HepG2 (cell line): ENCODE results near the gene MTX2. TPM values are rescaled to one million over a fixed set of nuclear protein-coding genes. Genes with fewer than 3 reads are reported as not detected.

Source experiments
- ATAC-seq: fragments of 200-7000 bp; cut with Tn5 transposase; 3 replicates; pipeline ENCODE4 v1.9.1; 2020; ENCODE audit warnings: mild to moderate bottlenecking, moderate library complexity
- Bru-seq: library from RNA; stranded (reverse); fragments of 400-500 nt; gene quantifications from one replicate; lab custom pipeline; 2021; lab: Mats Ljungman, UMichigan
- BruChase-seq, 2 experiments: library from RNA; stranded (reverse); fragments of 400-500 nt; gene quantifications; one replicate each; lab custom pipeline; 2021; lab: Mats Ljungman, UMichigan
- BruUV-seq: library from RNA; stranded (reverse); fragments of 400-500 nt; replicated peaks from 2 replicates; lab custom pipeline; 2021; lab: Mats Ljungman, UMichigan
- CTCF ChIA-PET: fragments of 300-600 bp; formaldehyde crosslinking; extraction: SDS; loops from one replicate; lab custom pipeline; 2021; ENCODE audit warnings: low total read pairs, inconsistent platforms, low intra/inter-chr PET ratio; lab: Yijun Ruan, JAX
- POLR2A ChIA-PET: fragments of 350-600 bp; sonication (Branson Sonifier 250); formaldehyde crosslinking; loops from one replicate; lab custom pipeline; 2020; ENCODE audit warnings: antibody characterized with exemption, inconsistent platforms; lab: Yijun Ruan, JAX
- DNase-seq: peaks from one replicate; pipeline ENCODE4 v3.0.0-alpha.2; 2015; ENCODE audit warnings: low spot score
- FAIRE-seq: peaks from 3 replicates; lab custom pipeline; 2011; peaks lifted over from hg19 to GRCh38; lab: Jason Lieb, UNC
- H2AFZ ChIP-seq: one replicate; pipeline ENCODE4 v1.6.1; 2011; ENCODE audit warnings: low read length, inconsistent platforms
- H3K27ac ChIP-seq: fragments of 300-600 bp; 3 replicates; pipeline ENCODE4 v1.8.0; 2011; ENCODE audit warnings: mixed run types, mild to moderate bottlenecking, mixed read lengths, low read length, inconsistent platforms; ENCODE audit not compliant: insufficient read depth; ENCODE audit errors: extremely low read length
- H3K27me3 ChIP-seq, 2 experiments: fragments of 200-600 bp in 1 of 2; 2 replicates in 1 of 2; 3 replicates in 1 of 2; pipeline versions ENCODE4 v1.6.0 to v1.8.0; 2011; ENCODE audit warnings: low read length in 2 of 2, mild to moderate bottlenecking in 2 of 2, moderate library complexity in 2 of 2, inconsistent platforms in 1 of 2; ENCODE audit not compliant: insufficient read depth in 2 of 2, control insufficient read depth in 1 of 2
- H3K36me3 ChIP-seq, 2 experiments: fragments of 200-600 bp in 1 of 2; replicated peaks in 1 of 2; 2 replicates in 1 of 2; 3 replicates in 1 of 2; pipeline versions ENCODE4 v1.5.1 to v1.8.0; 2011; ENCODE audit warnings: low read length in 2 of 2, inconsistent platforms in 1 of 2; ENCODE audit not compliant: insufficient read depth in 2 of 2, control insufficient read depth in 1 of 2
- H3K4me1 ChIP-seq: 2 replicates; pipeline ENCODE4 v1.5.1; 2012; ENCODE audit warnings: low read length, inconsistent platforms; ENCODE audit not compliant: insufficient read depth
- H3K4me2 ChIP-seq: 2 replicates; pipeline ENCODE4 v1.6.0; 2011; ENCODE audit warnings: low read depth, low read length, inconsistent platforms
- H3K4me3 ChIP-seq, 3 experiments: fragments of 200-600 bp in 1 of 3; sonication (generic), shearing (Covaris generic) in 1 of 3; replicated peaks in 1 of 3; 2 replicates each; pipeline ENCODE4 v1.5.1; 2011 to 2016; ENCODE audit warnings: low read length in 3 of 3, inconsistent platforms in 2 of 3, low read depth in 2 of 3, mild to moderate bottlenecking in 2 of 3, control low read depth in 1 of 3, mixed read lengths in 1 of 3; ENCODE audit not compliant: insufficient read depth in 1 of 3
- H3K79me2 ChIP-seq: one replicate; pipeline ENCODE4 v1.6.1; 2011; ENCODE audit warnings: low read length, inconsistent platforms; ENCODE audit not compliant: insufficient read depth
- H3K9ac ChIP-seq: 2 replicates; pipeline ENCODE4 v1.6.0; 2011; ENCODE audit warnings: mild to moderate bottlenecking, low read depth, low read length, inconsistent platforms; ENCODE audit not compliant: insufficient read depth
- H3K9me3 ChIP-seq: 2 replicates; pipeline ENCODE4 v1.5.1; 2012; ENCODE audit warnings: mild to moderate bottlenecking, low read length
- H4K20me1 ChIP-seq: 2 replicates; pipeline ENCODE4 v1.6.0; 2011; ENCODE audit warnings: inconsistent platforms, mild to moderate bottlenecking, low read length, moderate library complexity; ENCODE audit not compliant: insufficient read depth
- ERF ChIP-seq: IDR thresholded peaks from 2 replicates; pipeline ENCODE4 v1.6.1; 2018; ENCODE audit warnings: missing biosample characterization, missing genetic modification reagents
- ETV5 ChIP-seq: IDR thresholded peaks from 2 replicates; pipeline ENCODE4 v1.6.1; 2018; ENCODE audit warnings: missing biosample characterization, missing genetic modification reagents, inconsistent platforms, borderline replicate concordance
- IRF2 ChIP-seq: IDR thresholded peaks from 2 replicates; pipeline ENCODE4 v1.6.1; 2018; ENCODE audit warnings: missing genetic modification reagents, missing compliant biosample characterization
- NFE2 ChIP-seq: sonication (generic); formaldehyde crosslinking; IDR thresholded peaks from 2 replicates; pipeline ENCODE4 v1.4.0; 2020; ENCODE audit warnings: missing genetic modification reagents
- NR3C1 ChIP-seq: sonication (generic); formaldehyde crosslinking; IDR thresholded peaks from 2 replicates; pipeline ENCODE4 v1.4.0; 2020; ENCODE audit warnings: missing genetic modification reagents
- RAD21 ChIP-seq: fragments of 450-650 bp; formaldehyde crosslinking; IDR thresholded peaks from 2 replicates; pipeline ENCODE4 v1.5.0; 2020; ENCODE audit warnings: mild to moderate bottlenecking
- RXRA ChIP-seq: sonication (generic); formaldehyde crosslinking; IDR thresholded peaks from 2 replicates; pipeline ENCODE4 v1.5.1; 2020; ENCODE audit warnings: missing genetic modification reagents
- SMC3 ChIP-seq: IDR thresholded peaks from 2 replicates; pipeline ENCODE4 v1.6.1; 2011; ENCODE audit warnings: low read length, improper control_type of control experiment
- SNRNP70 ChIP-seq: fragments of 200-400 bp; formaldehyde crosslinking; IDR thresholded peaks from 2 replicates; pipeline ENCODE4 v1.6.1; 2017; ENCODE audit warnings: mild to moderate bottlenecking, low read depth, low read length, moderate library complexity
- STAT5B ChIP-seq: sonication (generic); formaldehyde crosslinking; IDR thresholded peaks from 2 replicates; pipeline ENCODE4 v1.4.0; 2020; ENCODE audit warnings: missing genetic modification reagents
- TOPORS ChIP-seq: sonication (generic); formaldehyde crosslinking; IDR thresholded peaks from 2 replicates; pipeline ENCODE4 v1.8.0; 2023; ENCODE audit warnings: mild to moderate bottlenecking, missing genetic modification reagents
- ZFP90 ChIP-seq: sonication (generic); formaldehyde crosslinking; IDR thresholded peaks from 2 replicates; pipeline ENCODE4 v1.8.0; 2022; ENCODE audit warnings: missing genetic modification reagents, mild to moderate bottlenecking, inconsistent platforms, borderline replicate concordance
- ZNF574 ChIP-seq: sonication (generic); formaldehyde crosslinking; IDR thresholded peaks from 2 replicates; pipeline ENCODE4 v1.4.0; 2020; ENCODE audit warnings: missing genetic modification reagents
- ZNF782 ChIP-seq: sonication (generic); formaldehyde crosslinking; IDR thresholded peaks from 2 replicates; pipeline ENCODE4 v1.4.0; 2020; ENCODE audit warnings: missing genetic modification reagents, mild to moderate bottlenecking, borderline replicate concordance
- WGBS: methylation state at CpG from one replicate; pipeline ENCODE4 v1.1.6; 2017; ENCODE audit warnings: low lambda C conversion rate; 5-methylcytosine and 5-hydroxymethylcytosine counted together
- in situ Hi-C: cut with HindIII; loops from 2 replicates; pipeline ENCODE4 v1.10.0; 2017; ENCODE audit warnings: low pct_unique_long_range_greater_than_20kb; ENCODE audit not compliant: extremely low pct_ligation_motif_present
- intact Hi-C: fragments of 100-400 bp; cut with micrococcal nuclease; formaldehyde crosslinking; loops from one replicate; pipeline ENCODE4 v1.10.0; 2022; ENCODE audit not compliant: unreplicated experiment
- long read RNA-seq, 2 experiments: library from RNA in 1 of 2; library from polyadenylated mRNA in 1 of 2; stranded (forward) in 1 of 2; unstranded in 1 of 2; transcript quantifications; one replicate each; pipeline ENCODE4 v2.0.0, GENCODE V29; 2019 to 2022
- polyA minus RNA-seq, 3 experiments: library from RNA; depleted of rRNA, polyadenylated mRNA; stranded (reverse); fragments of >200 nt; gene quantifications; 2 replicates each; pipeline ENCODE4 v1.2.3, GENCODE V29; 2011; ENCODE audit warnings: low replicate concordance in 1 of 3
- polyA plus RNA-seq, 8 experiments: library from polyadenylated mRNA; depleted of rRNA in 3 of 8; stranded (reverse) in 7 of 8; unstranded in 1 of 8; fragments of >200 nt; fragmentation: Illumina TruSeq in 4 of 8; extraction: Trizol in 4 of 8; gene quantifications; 2 replicates each; pipeline versions ENCODE4 v1.2.1 to v1.2.3, GENCODE V29; 2011 to 2016; ENCODE audit warnings: low read depth in 4 of 8, missing spikeins in 1 of 8, mixed read lengths in 1 of 8; ENCODE audit not compliant: insufficient read depth in 1 of 8
- total RNA-seq, 5 experiments: library from RNA; depleted of rRNA; stranded (reverse); fragments of >200 nt; fragmentation: Illumina TruSeq; extraction: Trizol; gene quantifications; 2 replicates each; pipeline ENCODE4 v1.2.3, GENCODE V29; 2016; ENCODE audit warnings: low read depth in 1 of 5
- TF ChIP-seq, protein P1 (sequence below): sonication (generic); formaldehyde crosslinking; IDR thresholded peaks from 2 replicates; pipeline ENCODE4 v1.4.0; 2020; ENCODE audit warnings: mild to moderate bottlenecking, low read depth, missing genetic modification reagents

The MTX2 gene
- 75.7 and 96.1 TPM in 2 replicates for total RNA-seq (2016; rRNA removed; fragmentation: Illumina TruSeq; extraction: Trizol)
- 36.5 and 38.2 TPM in 2 replicates for total RNA-seq (2016; cell fraction: cytosol; rRNA removed; fragmentation: Illumina TruSeq; extraction: Trizol; ENCODE audit: low read depth)
- total RNA-seq (2016; cell fraction: insoluble cytoplasmic fraction; rRNA removed; fragmentation: Illumina TruSeq; extraction: Trizol): 81.2 and 98.9 TPM in 2 replicates
- 49.0 and 56.5 TPM in 2 replicates for total RNA-seq (2016; cell fraction: membrane; rRNA removed; fragmentation: Illumina TruSeq; extraction: Trizol)
- total RNA-seq (2016; cell fraction: nucleus; rRNA removed; fragmentation: Illumina TruSeq; extraction: Trizol): 44.7 and 45.5 TPM in 2 replicates
- polyA plus RNA-seq (2011; rRNA removed): 41.7 and 58.1 TPM in 2 replicates
- polyA plus RNA-seq (2011; cell fraction: cytosol; rRNA removed): 31.6 and 41.3 TPM in 2 replicates
- polyA plus RNA-seq (2011; cell fraction: nucleus; rRNA removed): 22.5 and 24.2 TPM in 2 replicates
- 42.9 and 46.0 TPM in 2 replicates for polyA plus RNA-seq (2012)
- 18.6 and 23.0 TPM in 2 replicates for polyA plus RNA-seq (2016; cell fraction: cytosol; fragmentation: Illumina TruSeq; extraction: Trizol; ENCODE audit: low read depth)
- 125 and 129 TPM in 2 replicates for polyA plus RNA-seq (2016; cell fraction: insoluble cytoplasmic fraction; fragmentation: Illumina TruSeq; extraction: Trizol; ENCODE audit: low read depth)
- polyA plus RNA-seq (2016; cell fraction: membrane; fragmentation: Illumina TruSeq; extraction: Trizol; ENCODE audit: low read depth): 34.2 and 41.7 TPM in 2 replicates
- polyA plus RNA-seq (2016; cell fraction: nucleus; fragmentation: Illumina TruSeq; extraction: Trizol; ENCODE audit: insufficient read depth, low read depth): 98.2 and 104 TPM in 2 replicates
- polyA minus RNA-seq (2011; rRNA and poly(A)+ RNA removed; ENCODE audit: low replicate concordance): 4.1 and 10.8 TPM in 2 replicates
- polyA minus RNA-seq (2011; cell fraction: cytosol; rRNA and poly(A)+ RNA removed): 13.0 and 17.6 TPM in 2 replicates
- polyA minus RNA-seq (2011; cell fraction: nucleus; rRNA and poly(A)+ RNA removed): 19.5 and 21.0 TPM in 2 replicates
- Bru-seq, nascent RNA: percentile 91 among the genes with signal in this experiment
- BruChase-seq, experiment 1, labeled RNA remaining after a 6-hour chase: percentile 78 among the genes with signal in this experiment
- BruChase-seq, experiment 2, labeled RNA remaining after a 2-hour chase: percentile 92 among the genes with signal in this experiment
- long read RNA-seq, experiment 1, transcript MTX2-202 (11 exons, 1,592 nt): minor isoform, 5 of 114 reads
- long read RNA-seq, experiment 1, transcript MTX2-201 (10 exons, 1,364 nt): major isoform, 83 of 114 reads
- long read RNA-seq, experiment 1, partial matches to known transcripts: 3 of 114 reads
- long read RNA-seq, experiment 1, other reads (novel, unspliced or antisense): 23 of 114 reads
- long read RNA-seq, experiment 2, transcript MTX2-202 (11 exons, 1,592 nt): minor isoform, 9 of 70 reads
- long read RNA-seq, experiment 2, transcript MTX2-201 (10 exons, 1,364 nt): major isoform, 32 of 70 reads
- long read RNA-seq, experiment 2, partial matches to known transcripts: 10 of 70 reads
- long read RNA-seq, experiment 2, other reads (novel, unspliced or antisense): 19 of 70 reads

DNA sequence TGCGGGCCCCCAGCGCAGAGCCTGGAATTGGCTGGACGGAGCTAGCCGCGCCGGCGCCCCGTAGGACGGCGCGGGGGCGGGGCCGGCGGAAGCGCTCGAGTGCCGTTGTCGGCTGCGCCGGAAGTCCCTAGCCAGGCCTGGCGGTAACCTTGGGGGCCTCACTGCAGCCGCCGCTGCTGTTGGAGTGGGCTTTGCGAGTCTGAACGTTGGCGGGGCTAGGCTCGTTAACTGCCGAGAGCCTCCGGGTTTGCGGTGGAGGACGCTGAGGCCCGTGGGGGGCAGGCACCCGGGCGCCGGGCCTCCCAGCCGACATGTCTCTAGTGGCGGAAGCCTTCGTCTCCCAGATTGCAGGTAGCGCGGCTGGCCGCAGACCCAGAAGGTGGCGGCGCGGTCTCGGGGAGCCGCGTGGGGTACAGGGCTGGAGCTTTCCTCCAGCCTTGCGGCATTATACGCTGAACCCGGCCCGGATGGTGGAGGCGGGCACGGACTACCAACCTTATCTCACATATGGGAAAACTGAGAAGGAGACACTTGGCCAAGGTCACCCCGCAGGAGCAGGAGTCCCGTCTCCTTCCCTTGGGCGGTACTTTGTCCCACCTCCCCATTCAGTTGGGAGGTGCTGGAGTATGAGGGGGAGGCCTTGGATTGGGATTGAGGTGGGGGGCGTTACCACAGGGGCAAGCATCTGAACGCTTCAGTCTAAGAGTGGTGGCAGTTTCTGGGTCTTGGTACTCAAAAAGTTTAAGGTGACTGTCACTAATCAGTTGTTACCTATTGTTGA is at the start of gene MTX2:
Gene MTX2 (plus strand): TSS at position 124 of the 781 bp plus-strand sequence. CDS start 188 bp downstream, at position 312.
- peak; percentile 80 for DNase-seq
- FAIRE-seq: no peak
- Histone ChIP-seq H3K9ac (peak within 1 kb of the TSS; percentile 93), H4K20me1 (0 out of 2 replicates have a peak, but pooled peaks cover 3% of the 10 kb centered on the region), H3K4me2 (peak within 1 kb of the TSS; percentile 78), H3K4me3 (peak within 1 kb of the TSS; percentile 89 to 100 (median 99)), H2AFZ (peak within 1 kb of the TSS; percentile 95), H3K9me3 (no peaks in the 10 kb centered on the region), H3K36me3 (no peaks in the 10 kb centered on the region), H3K27ac (peak within 1 kb of the TSS; percentile 89), H3K4me1 (peaks cover 33% of the 10 kb centered on the region), H3K27me3 (no peaks in the 10 kb centered on the region; a peak in 2 of 5 replicates), H3K79me2 (peaks cover 47% of the 10 kb centered on the region)
- intact Hi-C loops (loop anchor here (5.0 kb wide), 1 partner anchor 82 kb away; the partner anchor contains the start of gene HOXD1), in situ Hi-C loops (no loop called here)
- peak; percentile 99 for ATAC-seq
- POLR2A ChIA-PET: interaction anchor here (0.6 to 1.7 kb wide), 9 partner anchors 14 to 355 kb away, joined by 3 to 9 read pairs (median 3); no protein-coding TSS in a partner anchor
- CTCF ChIA-PET: no interaction called here
- TSS peak; percentile 52 for BruUV-seq
- 4% methylated on average over 25 of the region's 58 CpGs for WGBS
- peak; percentile 85 for TF ChIP-seq STAT5B
- no peak for TF ChIP-seq NR3C1
- TF ChIP-seq ZFP90 (CRISPR knock-in tag): peak; percentile 89; the same call in 1 of the 2 replicates
- peak; percentile 93 for TF ChIP-seq ZNF574
- no peak for TF ChIP-seq SMC3
- TF ChIP-seq, protein P1, sequence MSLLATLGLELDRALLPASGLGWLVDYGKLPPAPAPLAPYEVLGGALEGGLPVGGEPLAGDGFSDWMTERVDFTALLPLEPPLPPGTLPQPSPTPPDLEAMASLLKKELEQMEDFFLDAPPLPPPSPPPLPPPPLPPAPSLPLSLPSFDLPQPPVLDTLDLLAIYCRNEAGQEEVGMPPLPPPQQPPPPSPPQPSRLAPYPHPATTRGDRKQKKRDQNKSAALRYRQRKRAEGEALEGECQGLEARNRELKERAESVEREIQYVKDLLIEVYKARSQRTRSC (CRISPR knock-in tag): no peak
- peak; percentile 93 for TF ChIP-seq ERF
- TF ChIP-seq ZNF782: peak; percentile 94
- TF ChIP-seq RXRA (CRISPR knock-in tag): peak; percentile 76; the same call in 1 of the 2 replicates
- TF ChIP-seq SNRNP70: no peak
- TF ChIP-seq NFE2 (CRISPR knock-in tag): no peak
- TF ChIP-seq RAD21 (CRISPR knock-in tag): peak; percentile 76
- peak; percentile 65; the same call in 1 of the 2 replicates for TF ChIP-seq IRF2 (CRISPR knock-in tag)
- peak; percentile 97 for TF ChIP-seq TOPORS (CRISPR knock-in tag)
- TF ChIP-seq ETV5 (CRISPR knock-in tag): peak; percentile 91
